Endothelial cell of umbilical vein (primary cell): ENCODE measurements around the gene DNAH9. TPM values are rescaled to one million over a fixed set of nuclear protein-coding genes. Genes with fewer than 3 reads are reported as not detected.

ENCODE experiments used
- BruUV-seq: library from RNA; stranded (reverse); fragments of 400-500 nt; replicated peaks from 2 replicates; lab custom pipeline; 2021; lab: Mats Ljungman, UMichigan
- CTCF ChIA-PET: fragments of 300-600, 350-600 bp; sonication (Branson Sonifier 250); formaldehyde crosslinking; loops from one replicate; lab custom pipeline; 2021; ENCODE audit warnings: antibody characterized with exemption, inconsistent platforms; lab: Charles Lee
- POLR2A ChIA-PET: fragments of 300-600, 350-600 bp; sonication (Branson Sonifier 250); formaldehyde crosslinking; loops from one replicate; lab custom pipeline; 2021; ENCODE audit warnings: antibody characterized with exemption, inconsistent platforms; lab: Charles Lee
- DNase-seq: peaks from one replicate; pipeline ENCODE4 v3.0.0-alpha.2; 2011; ENCODE audit warnings: low read depth, low spot score
- FAIRE-seq: peaks from 2 replicates; lab custom pipeline; 2011; peaks lifted over from hg19 to GRCh38; lab: Jason Lieb, UNC
- H2AFZ ChIP-seq: 2 replicates; pipeline ENCODE4 v1.6.0; 2012; ENCODE audit warnings: low read depth, low read length, control low read depth, inconsistent platforms
- H3K27ac ChIP-seq: 2 replicates; pipeline ENCODE4 v1.5.1; 2011; ENCODE audit warnings: low read depth, mild to moderate bottlenecking, control low read depth, low read length, moderate library complexity; ENCODE audit not compliant: insufficient read depth
- H3K27me3 ChIP-seq, 2 experiments: 2 replicates each; pipeline versions ENCODE4 v1.6.0 to v1.6.1; 2011; ENCODE audit warnings: low read length in 2 of 2, mixed read lengths in 1 of 2; ENCODE audit not compliant: control insufficient read depth in 2 of 2, insufficient read depth in 2 of 2
- H3K36me3 ChIP-seq, 2 experiments: 2 replicates in 1 of 2; 3 replicates in 1 of 2; pipeline ENCODE4 v1.5.1; 2011; ENCODE audit warnings: low read length in 2 of 2, mild to moderate bottlenecking in 1 of 2, moderate library complexity in 1 of 2; ENCODE audit not compliant: control insufficient read depth in 2 of 2, insufficient read depth in 2 of 2; ENCODE audit errors: extremely low read depth in 1 of 2
- H3K4me1 ChIP-seq: 3 replicates; pipeline ENCODE4 v1.5.1; 2011; ENCODE audit warnings: mild to moderate bottlenecking, low read length; ENCODE audit not compliant: control insufficient read depth, insufficient read depth; ENCODE audit errors: extremely low read depth
- H3K4me2 ChIP-seq: 2 replicates; pipeline ENCODE4 v1.6.1; 2011; ENCODE audit warnings: low read length, control low read depth, mixed read lengths; ENCODE audit not compliant: insufficient read depth
- H3K4me3 ChIP-seq, 3 experiments: fragments of 200-600 bp in 1 of 3; sonication (generic), shearing (Covaris generic) in 1 of 3; replicated peaks in 1 of 3; 2 replicates each; pipeline ENCODE4 v1.5.1; 2011 to 2016; ENCODE audit warnings: control low read depth in 3 of 3, low read length in 3 of 3, mild to moderate bottlenecking in 2 of 3, inconsistent platforms in 1 of 3, low read depth in 1 of 3, moderate library complexity in 1 of 3; ENCODE audit not compliant: insufficient read depth in 1 of 3
- H3K79me2 ChIP-seq: 2 replicates; pipeline ENCODE4 v1.6.0; 2012; ENCODE audit warnings: low read length, inconsistent platforms; ENCODE audit not compliant: control insufficient read depth, insufficient read depth
- H3K9ac ChIP-seq: replicated peaks from 2 replicates; pipeline ENCODE3; 2011; ENCODE audit warnings: low read length, control low read depth; ENCODE audit not compliant: insufficient read depth; ENCODE audit errors: extremely low read depth
- H3K9me1 ChIP-seq: replicated peaks from 3 replicates; pipeline ENCODE4 v1.6.0; 2011; ENCODE audit warnings: mild to moderate bottlenecking, low read length; ENCODE audit not compliant: control insufficient read depth, insufficient read depth; ENCODE audit errors: extremely low read depth
- H3K9me3 ChIP-seq: replicated peaks from 2 replicates; pipeline ENCODE4 v1.5.1; 2012; ENCODE audit warnings: low read length, inconsistent platforms; ENCODE audit not compliant: control insufficient read depth, insufficient read depth
- H4K20me1 ChIP-seq: replicated peaks from 2 replicates; pipeline ENCODE3; 2011; ENCODE audit warnings: mild to moderate bottlenecking, low read length; ENCODE audit not compliant: control insufficient read depth, insufficient read depth; ENCODE audit errors: extremely low read depth
- CTCF ChIP-seq, 2 donors: IDR thresholded peaks; 1 replicate in 1 of 2; 2 replicates in 1 of 2; pipeline ENCODE4 v1.5.1; 2011; ENCODE audit warnings: low read length in 2 of 2, mild to moderate bottlenecking in 2 of 2, moderate library complexity in 2 of 2, control low read depth in 1 of 2, inconsistent platforms in 1 of 2, low read depth in 1 of 2; ENCODE audit not compliant: insufficient read depth in 1 of 2; ENCODE audit errors: extremely low read depth in 1 of 2
- EZH2 ChIP-seq: IDR thresholded peaks from 2 replicates; pipeline ENCODE4 v1.6.1; 2012; ENCODE audit warnings: borderline replicate concordance, low read depth, mild to moderate bottlenecking, moderate library complexity, low read length, inconsistent platforms; ENCODE audit not compliant: severe bottlenecking
- FOS ChIP-seq: IDR thresholded peaks from 2 replicates; pipeline ENCODE4 v1.6.1; 2011; ENCODE audit warnings: mild to moderate bottlenecking, low read length, moderate library complexity, borderline replicate concordance; ENCODE audit not compliant: insufficient read depth
- GATA2 ChIP-seq: IDR thresholded peaks from 2 replicates; pipeline ENCODE4 v1.7.0; 2011; ENCODE audit warnings: low read depth, mild to moderate bottlenecking, moderate library complexity, mixed read lengths, low read length; ENCODE audit not compliant: insufficient read length, insufficient read depth
- JUN ChIP-seq: IDR thresholded peaks from 2 replicates; pipeline ENCODE4 v1.6.1; 2011; ENCODE audit warnings: borderline replicate concordance, low read depth; ENCODE audit not compliant: insufficient read length, insufficient read depth
- MAX ChIP-seq: IDR thresholded peaks from 2 replicates; pipeline ENCODE4 v1.6.1; 2011; ENCODE audit not compliant: insufficient read depth, insufficient read length
- MYC ChIP-seq: IDR thresholded peaks from one replicate; pipeline ENCODE4 v1.6.1; 2011; ENCODE audit warnings: mild to moderate bottlenecking, low read depth, low read length
- POLR2A ChIP-seq: IDR thresholded peaks from 2 replicates; pipeline ENCODE4 v1.6.1; 2012; ENCODE audit warnings: low read depth, mild to moderate bottlenecking, control low read depth, low read length
- POLR2AphosphoS5 ChIP-seq: IDR thresholded peaks from 2 replicates; pipeline ENCODE4 v1.6.1; 2012; ENCODE audit warnings: low read depth, mild to moderate bottlenecking, control low read depth, low read length, moderate library complexity; ENCODE audit not compliant: insufficient read depth
- dilution Hi-C: fragments of 300-500 bp; cut with MboI; formaldehyde crosslinking; loops from one replicate; pipeline ENCODE4 v1.15.0; 2019; ENCODE audit warnings: low sequenced_read_pairs; ENCODE audit not compliant: extremely low pct_ligation_motif_present
- intact Hi-C: fragments of 100-400 bp; cut with micrococcal nuclease; formaldehyde crosslinking; loops from one replicate; pipeline ENCODE4 v1.10.0; 2022
- polyA plus RNA-seq, 4 experiments: library from polyadenylated mRNA; depleted of rRNA in 3 of 4; stranded (reverse) in 3 of 4; unstranded in 1 of 4; fragments of >200 nt; gene quantifications; 2 replicates each; pipeline versions ENCODE4 v1.2.1 to v1.2.3, GENCODE V29; 2011 to 2012; ENCODE audit warnings: missing spikeins in 1 of 4
- total RNA-seq: library from RNA; stranded (reverse); gene quantifications from 2 replicates; pipeline ENCODE4 v1.2.3, GENCODE V29; 2021

Gene DNAH9
- total and polyA plus RNA-seq, 2 donors (not counting 3 experiments of a cell fraction or from before 2014, with no cell fraction given) = not detected

GRCh38 chr17:11952610-11953009 lies 354.3 kb downstream of the DNAH9 start:
- Histone ChIP-seq H3K79me2 (no peaks in the 10 kb centered on the region), H3K9ac (no peak overlapping the region), H4K20me1 (no peaks in the 10 kb centered on the region), H3K4me2 (no peak overlapping the region), H3K36me3 (no peaks in the 10 kb centered on the region), H3K27me3 (no peaks in the 10 kb centered on the region), H3K9me1 (no peaks in the 10 kb centered on the region), H3K9me3 (no peaks in the 10 kb centered on the region), H3K27ac (no peak overlapping the region), H3K4me1 (no peaks in the 10 kb centered on the region), H3K4me3 (no peak overlapping the region), H2AFZ (no peak overlapping the region)
- no TSS peak for BruUV-seq
- FAIRE-seq (no peak), DNase-seq (no peak)
- dilution Hi-C loops = no loop called here
- intact Hi-C loops = no loop called here
- POLR2A ChIA-PET = no interaction called here
- no peak for TF ChIP-seq EZH2
- no peak for TF ChIP-seq FOS
- TF ChIP-seq POLR2A = no peak
- no peak for TF ChIP-seq POLR2AphosphoS5
- TF ChIP-seq MAX = no peak
- TF ChIP-seq GATA2 = no peak
- no peak for TF ChIP-seq CTCF (IDR thresholded peaks at IDR 0.05; ENCODE audit: extremely low read depth in 1 of 2, insufficient read depth in 1 of 2, low read depth in 1 of 2, low read length in 2 of 2)
- TF ChIP-seq JUN = no peak
- TF ChIP-seq MYC = no peak
- CTCF ChIA-PET = no interaction called here
